IPS-18c (cell line): ENCODE results near the gene WDFY2.
A peak's percentile ranks its signal among the peaks of the same experiment; 100 is the strongest.

Source experiments
- H3K4me3 ChIP-seq: 2 replicates; pipeline ENCODE4 v1.7.0; 2013; ENCODE audit warnings: low read depth, mild to moderate bottlenecking, low read length, moderate library complexity; ENCODE audit not compliant: insufficient read depth
- H3K9me3 ChIP-seq: one replicate; pipeline ENCODE4 v1.6.1; 2013; ENCODE audit warnings: mild to moderate bottlenecking, low read length, moderate library complexity; ENCODE audit not compliant: control insufficient read depth, insufficient read depth

The WDFY2 gene

DNA sequence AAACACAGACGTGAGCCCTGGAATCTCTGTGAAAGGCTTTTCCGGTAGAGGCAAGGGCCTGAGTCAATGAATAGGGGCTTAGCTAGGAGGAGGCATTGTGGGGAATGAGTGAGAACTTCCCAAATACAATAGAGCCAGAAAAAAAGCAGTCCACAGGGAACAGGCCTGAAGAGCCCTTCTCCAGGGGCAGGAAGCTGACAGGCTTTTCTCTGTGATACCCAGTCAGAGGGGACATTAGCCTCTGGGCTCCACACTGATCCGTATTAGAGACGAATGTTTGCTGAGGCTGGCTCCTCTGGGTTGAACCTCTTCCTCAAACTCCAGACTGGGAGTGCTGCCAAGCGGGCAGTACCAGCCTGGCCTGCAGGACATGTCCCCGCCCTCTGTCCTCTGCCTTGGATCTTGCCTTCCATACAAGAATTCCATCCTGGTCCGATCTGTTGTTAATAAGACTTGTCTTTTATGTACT, 217.4 kb downstream of the WDFY2 start:
- Histone ChIP-seq H3K9me3 (no peaks in the 10 kb centered on the region), H3K4me3 (no peak overlapping the region)

DNA sequence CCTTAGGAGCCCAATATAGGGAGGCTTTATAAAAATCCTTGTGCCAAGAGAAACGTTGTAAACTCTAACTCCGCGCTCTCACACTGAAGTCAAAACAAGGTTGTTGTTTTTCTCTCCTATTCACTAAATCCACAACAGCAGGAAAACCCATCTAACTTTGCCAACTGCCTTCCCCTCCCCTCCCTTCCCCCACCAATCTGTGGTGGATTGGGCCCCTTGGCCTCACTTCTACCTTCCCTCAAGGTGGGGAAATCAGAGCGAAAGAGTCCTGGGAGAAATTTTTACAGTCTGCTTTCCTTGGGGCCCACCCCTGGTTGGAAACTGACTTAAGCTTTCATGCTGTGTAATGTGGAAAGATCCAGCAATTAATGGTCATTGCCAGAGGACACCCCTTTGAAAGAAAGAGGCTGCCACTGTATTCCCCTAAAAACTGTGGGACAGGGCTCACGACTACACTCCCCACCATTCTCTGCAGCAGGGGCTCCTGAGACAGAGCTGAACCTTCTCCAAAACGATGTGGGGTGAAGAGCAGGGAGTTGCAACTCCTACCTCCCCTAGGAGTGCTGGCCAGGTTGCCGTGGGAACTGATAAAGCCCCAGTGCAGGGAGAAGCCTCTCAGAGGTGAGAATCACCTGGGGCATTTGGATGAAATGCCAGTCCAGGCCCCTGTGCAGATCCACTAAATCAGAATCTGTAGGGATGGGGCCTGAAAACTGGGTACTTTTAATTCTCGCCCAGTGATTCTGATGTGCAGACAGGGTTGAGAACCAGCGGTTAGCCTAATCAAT, 218.6 kb downstream of the WDFY2 start:
- H3K4me3 ChIP-seq = peak overlapping the region; percentile 96
- H3K9me3 ChIP-seq = no peaks in the 10 kb centered on the region

- H3K4me3 ChIP-seq = peak within 1 kb of the TSS; percentile 96
Observed at GRCh38 chr13:51803422-51804294, 219.4 kb downstream of the WDFY2 start, which contains the start of gene DHRS12. DHRS12 (minus strand) TSS chr13:51804163; CDS start chr13:51799659, 4,504 bp downstream.

GRCh38 chr13:51804295-51805172, 220.3 kb downstream of the WDFY2 start:
- Histone ChIP-seq H3K9me3 (no peaks in the 10 kb centered on the region), H3K4me3 (peak overlapping the region; percentile 96)

More at GRCh38 chr13:51803422-51804294, 219.4 kb downstream of the WDFY2 start, which contains the start of gene DHRS12:
- no peaks in the 10 kb centered on the region for H3K9me3 ChIP-seq

GRCh38 chr13:51805313-51805712, 221.1 kb downstream of the WDFY2 start:
- no peak overlapping the region for H3K4me3 ChIP-seq

DNA sequence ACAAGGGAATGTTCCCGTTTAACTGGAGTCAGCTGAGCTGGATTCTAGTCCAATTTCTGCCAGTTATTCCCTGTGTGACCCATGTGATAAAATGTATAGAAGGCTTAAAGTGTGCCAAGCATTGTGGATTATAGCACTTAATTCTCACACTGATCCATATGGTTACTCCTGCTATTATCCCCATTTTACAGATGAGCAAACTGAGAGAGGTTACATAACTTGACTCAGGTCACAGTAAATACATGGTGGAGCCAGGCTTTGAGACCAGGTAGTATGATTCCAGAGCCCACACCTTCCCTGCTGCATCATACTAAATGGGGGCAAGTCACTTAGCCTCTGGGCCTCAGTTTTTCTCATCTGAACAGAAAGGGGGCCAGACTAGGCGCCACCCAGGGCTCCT, 221.7 kb downstream of the WDFY2 start:
- H3K9me3 ChIP-seq = no peaks in the 10 kb centered on the region
- H3K4me3 ChIP-seq = no peak overlapping the region

More at GRCh38 chr13:51805313-51805712, 221.1 kb downstream of the WDFY2 start:
- no peaks in the 10 kb centered on the region for H3K9me3 ChIP-seq

GRCh38 chr13:51806566-51806965, 222.3 kb downstream of the WDFY2 start:
- Histone ChIP-seq H3K4me3 (no peak overlapping the region), H3K9me3 (no peaks in the 10 kb centered on the region)

GRCh38 chr13:51807041-51807440, 222.8 kb downstream of the WDFY2 start:
- Histone ChIP-seq H3K9me3 (no peaks in the 10 kb centered on the region), H3K4me3 (no peak overlapping the region)

- Histone ChIP-seq H3K9me3 (no peaks in the 10 kb centered on the region), H3K4me3 (no peak overlapping the region)
Observed at GRCh38 chr13:51808811-51809210, 224.5 kb downstream of the WDFY2 start.

DNA sequence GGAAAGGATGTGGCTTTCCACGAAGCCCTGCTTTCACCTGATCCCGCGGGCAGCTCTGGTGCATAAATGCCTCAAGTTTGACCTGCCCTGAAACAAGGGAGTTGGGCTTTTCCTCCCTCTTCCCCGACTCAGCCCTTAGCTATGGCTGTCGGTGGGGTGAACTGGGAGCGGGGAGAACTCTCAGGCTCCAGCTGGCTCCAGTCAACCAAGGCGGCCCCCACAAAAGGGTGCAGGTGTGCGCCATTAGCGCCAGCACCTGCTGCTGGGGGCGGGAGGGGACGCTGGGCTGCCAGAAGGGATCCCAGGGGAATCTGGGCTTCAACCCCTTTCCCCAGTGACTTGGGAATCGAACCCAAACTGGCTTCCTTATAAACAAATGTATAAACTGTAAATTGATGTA, 226.8 kb downstream of the WDFY2 start:
- Histone ChIP-seq H3K4me3 (no peak overlapping the region), H3K9me3 (no peaks in the 10 kb centered on the region)

DNA sequence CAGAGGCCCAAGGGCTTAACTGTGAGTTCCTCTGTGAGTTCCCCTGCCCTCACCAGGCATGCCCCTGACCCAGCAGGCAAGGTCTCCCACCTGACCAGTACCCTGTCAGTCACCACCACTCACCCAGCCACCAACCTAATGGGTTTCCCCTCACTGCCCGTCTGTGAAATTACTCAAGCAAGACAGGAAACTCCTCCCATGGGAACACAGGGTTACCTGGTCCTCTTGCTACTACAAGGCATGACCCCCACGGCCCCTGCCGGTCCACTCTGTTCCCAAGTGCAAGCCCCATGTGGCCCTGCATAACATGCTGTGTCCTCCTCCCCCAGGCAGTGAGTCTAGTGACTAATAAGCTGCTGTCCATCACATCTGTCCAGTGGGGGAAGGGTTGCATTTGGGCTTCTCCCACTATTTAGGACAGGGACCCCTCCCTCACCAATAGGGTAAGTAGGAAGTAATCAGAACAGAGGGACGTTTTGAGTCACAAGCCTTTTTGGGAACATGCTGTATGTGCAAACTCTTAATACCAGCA, 227.7 kb downstream of the WDFY2 start:
- H3K4me3 ChIP-seq = no peak overlapping the region
- H3K9me3 ChIP-seq = no peaks in the 10 kb centered on the region

DNA sequence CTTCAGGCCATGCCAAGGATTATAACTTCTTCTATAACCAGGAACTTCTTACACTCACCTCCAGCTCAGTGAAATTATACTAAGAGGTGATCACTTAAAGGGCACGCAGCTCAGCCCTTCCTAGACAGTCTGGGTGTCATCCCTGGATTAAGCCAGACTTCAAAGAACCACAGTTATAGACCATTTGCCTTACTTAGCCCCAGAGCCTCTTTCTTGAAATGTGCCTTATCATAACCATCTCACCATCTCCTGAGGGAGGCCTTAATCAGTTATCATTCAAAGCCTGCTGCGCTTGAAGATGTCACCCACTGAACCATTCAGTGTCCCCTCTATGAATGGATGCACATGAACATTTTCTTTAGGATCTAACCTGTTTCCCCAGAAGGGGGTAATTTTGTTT, 229.8 kb downstream of the WDFY2 start:
- no peaks in the 10 kb centered on the region for H3K9me3 ChIP-seq
- no peak overlapping the region for H3K4me3 ChIP-seq

DNA sequence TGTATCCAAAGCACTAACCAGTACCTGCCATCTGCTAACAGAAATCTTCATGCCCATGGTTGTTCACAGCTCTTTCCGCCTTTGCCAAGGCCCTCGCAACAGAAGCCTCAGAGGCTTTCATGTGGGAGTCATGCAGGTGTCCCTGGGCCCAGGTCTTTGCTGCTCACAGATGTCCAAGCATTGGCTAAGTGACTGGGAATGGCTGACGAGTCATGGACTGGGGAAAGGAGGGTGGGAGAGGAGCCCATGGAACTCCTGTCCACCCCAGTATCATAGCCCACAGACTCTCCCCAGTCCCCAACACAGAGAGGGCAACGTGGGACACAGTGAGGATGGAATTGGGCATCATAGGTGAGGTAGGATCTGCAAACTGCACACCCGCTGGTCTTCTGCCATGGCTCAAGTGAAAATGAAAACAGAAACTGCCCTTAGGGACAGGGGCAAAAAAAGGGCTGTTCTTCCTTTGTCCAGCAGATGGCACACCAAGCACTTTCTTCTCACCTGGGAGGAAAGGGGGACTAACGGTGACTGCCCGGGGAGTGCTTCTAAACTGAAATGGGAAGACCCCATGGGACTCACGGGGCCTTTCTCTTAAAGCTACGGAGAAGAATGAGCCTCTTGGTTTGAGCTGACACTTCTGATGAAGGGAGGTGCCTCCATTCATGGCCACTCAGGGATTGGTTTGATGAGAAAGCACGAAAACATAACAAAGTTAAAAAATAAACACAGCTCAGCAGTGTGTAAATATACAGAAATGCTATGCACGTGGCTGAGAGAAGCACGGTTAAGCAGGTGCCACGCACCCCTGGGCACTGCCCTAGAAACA, 230.8 kb downstream of the WDFY2 start:
- Histone ChIP-seq H3K4me3 (no peak overlapping the region), H3K9me3 (no peaks in the 10 kb centered on the region)

DNA sequence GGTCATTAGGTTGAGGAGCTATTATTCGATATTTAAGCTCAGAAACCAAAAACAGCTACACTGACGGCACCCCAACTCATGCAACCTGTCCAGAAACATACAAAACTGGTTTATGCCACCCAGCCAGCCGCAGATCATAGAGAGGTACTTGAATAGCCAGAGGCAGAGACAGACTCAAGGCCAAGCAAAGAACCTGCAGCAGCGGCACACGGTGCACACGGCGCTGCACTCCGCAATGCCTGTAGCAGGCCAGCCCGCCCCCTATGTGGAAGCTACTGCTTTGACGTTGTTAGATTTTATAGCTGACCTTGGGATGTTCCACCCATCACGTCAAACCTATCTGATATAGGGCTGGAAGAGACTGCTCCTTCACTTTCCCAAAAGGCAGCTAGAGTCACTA, 231.6 kb downstream of the WDFY2 start:
- H3K4me3 ChIP-seq = no peak overlapping the region
- no peaks in the 10 kb centered on the region for H3K9me3 ChIP-seq

GRCh38 chr13:51816604-51817249, 232.5 kb downstream of the WDFY2 start:
- Histone ChIP-seq H3K9me3 (no peaks in the 10 kb centered on the region), H3K4me3 (no peak overlapping the region)
